Measurements from ENCODE around the gene C11orf24.

The C11orf24 gene

DNA sequence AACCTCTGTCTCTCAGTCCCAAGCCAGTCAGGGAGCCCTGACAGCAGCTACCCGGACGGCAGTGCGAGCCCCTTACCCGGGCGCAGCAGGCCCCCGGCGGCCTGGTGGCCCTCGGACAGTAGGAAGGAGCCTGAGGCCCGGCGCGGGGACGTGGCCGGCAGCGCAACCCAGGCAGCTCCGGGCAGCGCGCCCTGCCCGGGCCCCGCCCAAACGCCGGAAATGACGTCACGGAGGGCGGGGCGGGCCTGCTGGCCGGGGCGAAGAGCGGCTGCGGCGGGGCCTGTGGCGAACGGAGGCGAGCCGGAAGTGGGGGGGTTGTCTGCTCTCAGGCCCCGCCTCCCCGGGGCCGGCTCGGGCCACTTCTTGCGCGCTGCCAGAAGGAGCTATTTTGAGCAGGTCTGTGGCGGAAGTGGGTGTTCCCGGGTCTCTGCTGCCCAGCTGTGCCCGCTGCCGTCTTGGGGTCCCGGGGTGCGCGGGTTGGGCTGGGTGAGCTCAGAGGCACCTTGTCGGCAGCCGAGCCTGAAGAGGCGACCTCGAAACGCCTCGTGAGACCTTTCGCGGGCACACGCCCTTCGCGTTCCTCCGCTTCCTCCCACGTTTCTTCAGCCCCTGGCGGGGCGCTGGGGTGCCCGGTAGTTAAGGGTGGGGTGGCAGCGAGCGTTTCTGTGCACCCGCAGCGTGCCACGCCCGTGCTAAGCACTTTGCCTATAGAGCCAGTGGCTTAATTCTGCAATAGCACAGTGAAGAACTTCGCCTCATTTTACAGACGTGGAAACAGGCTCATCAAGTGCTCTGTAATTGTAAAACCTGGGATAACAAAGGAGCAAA lies at the start of gene C11orf24:
C11orf24 (minus strand) TSS at position 193 of the 828 bp plus-strand sequence. CDS start 8,206 bp downstream, outside the sequence.
- peak; percentile 80 to 92 (median 88) for DNase-seq (ENCODE audit: low read depth in 3 of 3, low spot score in 1 of 3)

DNA sequence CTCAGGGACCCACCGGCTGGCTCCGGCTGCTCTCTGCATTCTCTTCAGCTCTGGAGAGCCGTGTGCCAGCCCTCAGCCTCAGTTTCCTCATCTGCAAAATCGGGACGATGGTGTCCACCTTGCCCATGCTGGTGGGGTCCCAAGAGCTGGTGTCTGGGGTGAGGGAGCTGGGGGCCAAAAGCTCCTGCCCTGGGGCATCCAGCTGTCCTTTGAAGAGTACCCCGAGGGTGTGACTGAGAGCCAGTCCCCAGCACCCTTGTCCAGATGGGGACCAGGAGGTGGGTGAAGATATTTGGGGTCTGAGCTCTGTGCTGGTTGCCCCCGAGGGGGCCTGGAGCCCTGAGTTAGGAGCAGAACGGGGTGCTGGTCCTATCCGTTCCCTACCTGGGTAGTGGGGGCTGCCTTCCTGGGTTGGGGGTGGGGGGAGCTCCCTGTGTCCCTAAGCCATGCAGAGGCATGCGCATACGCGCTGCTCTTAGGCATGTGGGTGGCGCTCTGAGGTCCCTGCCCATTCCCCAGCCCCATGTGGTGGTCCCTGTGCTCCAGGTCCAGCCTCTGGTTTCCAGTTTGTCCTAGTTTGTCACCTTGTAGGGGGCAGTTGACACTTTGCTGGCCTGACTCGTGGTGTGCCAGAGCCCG lies 45.5 kb upstream of the C11orf24 start:
- no peak for DNase-seq (ENCODE audit: low read depth in 3 of 3, low spot score in 1 of 3)

DNA sequence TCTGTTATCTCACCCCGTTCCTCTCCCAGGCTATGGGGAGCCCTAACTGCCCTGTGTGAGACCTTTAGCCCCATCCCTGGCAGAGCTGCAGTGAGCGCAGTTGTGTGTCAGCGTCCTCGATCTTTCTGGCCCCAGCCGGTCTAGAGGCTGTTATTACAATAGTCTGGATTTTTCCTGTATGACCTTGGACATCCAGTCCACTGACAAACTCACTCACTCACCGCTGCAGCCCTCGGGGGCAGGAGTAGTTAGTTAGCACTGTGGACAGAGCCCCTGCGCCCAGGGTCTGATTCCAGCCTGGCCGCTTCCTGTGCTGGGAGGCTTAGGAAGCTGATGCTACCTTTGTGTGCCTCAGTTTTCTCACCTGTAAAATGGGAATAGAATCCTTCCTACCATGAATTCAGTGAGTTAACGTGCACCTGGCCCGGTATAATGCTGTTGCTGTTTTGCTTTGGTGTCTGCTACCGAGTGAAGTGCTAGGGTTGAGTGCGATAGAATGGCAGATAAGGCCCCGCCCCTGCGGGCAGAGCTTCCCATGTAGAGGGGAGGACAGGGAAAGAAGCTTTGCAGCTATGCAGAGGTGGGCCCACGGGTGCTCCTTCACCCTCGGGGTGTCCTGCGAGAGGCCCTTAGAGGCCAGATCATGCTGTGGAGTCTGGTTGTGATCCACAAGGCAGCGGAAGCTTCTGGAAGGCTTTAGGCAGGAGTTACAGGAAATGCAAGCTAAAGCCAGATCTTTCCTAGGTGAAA lies 43.6 kb upstream of the C11orf24 start:
- DNase-seq (ENCODE audit: low read depth in 3 of 3, low spot score in 1 of 3): no peak

DNA sequence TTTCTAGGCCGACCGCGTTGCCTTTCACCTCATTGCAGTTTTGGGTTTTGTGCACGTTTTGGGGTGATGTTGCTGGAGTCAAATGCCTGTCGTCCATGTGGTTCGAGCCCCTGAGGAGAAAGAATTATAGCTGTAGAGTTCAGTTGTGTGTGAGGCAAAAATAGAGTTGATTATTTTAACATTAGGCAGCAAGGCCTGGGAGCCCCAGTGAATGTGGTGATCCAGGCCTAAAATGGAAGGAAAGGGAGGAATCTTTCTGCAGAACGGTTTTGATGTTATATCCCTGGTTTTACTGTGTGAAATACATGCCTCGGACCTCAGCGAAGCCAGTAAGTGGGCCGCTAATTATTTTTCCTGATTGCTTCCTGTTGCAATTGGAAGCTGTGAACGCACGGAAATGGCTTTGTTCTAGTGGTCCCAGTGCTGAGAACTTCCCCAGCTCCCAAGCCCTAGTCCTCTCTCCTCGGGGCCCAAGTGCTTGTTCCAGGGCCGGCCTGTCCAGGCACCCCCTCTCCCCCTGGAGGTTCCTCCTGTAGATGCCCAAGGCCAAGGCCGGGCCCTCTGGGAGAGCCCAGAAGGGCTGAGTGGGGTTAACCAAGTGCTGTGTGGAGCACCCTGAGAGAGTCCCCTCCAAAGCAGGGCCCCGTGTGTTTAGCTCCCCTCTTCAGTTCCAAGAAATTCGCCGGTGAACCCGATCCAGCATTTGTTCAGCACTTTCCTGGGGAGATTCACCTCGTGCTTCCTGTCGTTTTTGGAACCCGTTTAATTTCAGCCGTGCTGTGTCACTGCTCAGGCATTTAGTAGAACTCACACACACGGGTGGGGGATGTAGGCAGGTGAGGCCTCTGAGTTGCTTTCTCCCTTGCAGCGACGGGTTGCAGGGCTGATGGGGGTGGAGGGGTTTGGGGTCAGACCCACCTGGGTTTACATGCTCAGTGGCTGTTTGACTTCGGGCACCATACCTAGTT lies 42.7 kb upstream of the C11orf24 start:
- DNase-seq (ENCODE audit: low read depth in 3 of 3, low spot score in 1 of 3): no peak

DNA sequence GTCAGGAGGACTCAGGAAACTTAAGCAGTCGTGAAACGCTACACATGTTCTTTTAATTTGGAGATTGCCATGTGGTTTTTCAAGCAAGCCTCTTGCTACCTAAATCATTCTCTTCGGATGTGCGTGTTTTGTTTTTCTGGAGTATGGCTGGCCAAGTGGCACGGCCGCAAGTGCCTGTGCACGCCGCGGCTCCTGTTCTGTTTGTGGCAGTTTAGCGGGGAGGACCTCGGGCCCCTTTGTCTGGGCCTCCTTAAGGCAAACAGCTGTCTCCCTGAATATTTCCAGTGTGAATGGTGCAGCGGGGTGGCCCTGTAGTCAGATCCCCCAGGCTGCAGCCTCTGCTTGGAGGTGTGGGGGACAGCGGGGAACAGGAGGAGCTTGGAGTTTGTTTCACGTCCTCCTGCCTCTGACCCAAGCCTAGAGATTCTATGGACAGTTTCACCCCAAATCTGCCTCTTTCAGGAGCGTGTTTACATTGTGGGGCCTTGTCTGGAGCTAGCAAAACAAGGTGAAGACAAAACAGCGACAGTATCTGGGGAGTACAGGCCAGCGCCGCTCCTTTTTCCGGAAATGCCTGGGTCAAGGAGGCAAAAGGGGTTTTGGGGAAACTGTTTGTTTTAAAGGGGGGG lies 41.9 kb upstream of the C11orf24 start:
- no peak for DNase-seq (ENCODE audit: low read depth in 3 of 3, low spot score in 1 of 3)

DNA sequence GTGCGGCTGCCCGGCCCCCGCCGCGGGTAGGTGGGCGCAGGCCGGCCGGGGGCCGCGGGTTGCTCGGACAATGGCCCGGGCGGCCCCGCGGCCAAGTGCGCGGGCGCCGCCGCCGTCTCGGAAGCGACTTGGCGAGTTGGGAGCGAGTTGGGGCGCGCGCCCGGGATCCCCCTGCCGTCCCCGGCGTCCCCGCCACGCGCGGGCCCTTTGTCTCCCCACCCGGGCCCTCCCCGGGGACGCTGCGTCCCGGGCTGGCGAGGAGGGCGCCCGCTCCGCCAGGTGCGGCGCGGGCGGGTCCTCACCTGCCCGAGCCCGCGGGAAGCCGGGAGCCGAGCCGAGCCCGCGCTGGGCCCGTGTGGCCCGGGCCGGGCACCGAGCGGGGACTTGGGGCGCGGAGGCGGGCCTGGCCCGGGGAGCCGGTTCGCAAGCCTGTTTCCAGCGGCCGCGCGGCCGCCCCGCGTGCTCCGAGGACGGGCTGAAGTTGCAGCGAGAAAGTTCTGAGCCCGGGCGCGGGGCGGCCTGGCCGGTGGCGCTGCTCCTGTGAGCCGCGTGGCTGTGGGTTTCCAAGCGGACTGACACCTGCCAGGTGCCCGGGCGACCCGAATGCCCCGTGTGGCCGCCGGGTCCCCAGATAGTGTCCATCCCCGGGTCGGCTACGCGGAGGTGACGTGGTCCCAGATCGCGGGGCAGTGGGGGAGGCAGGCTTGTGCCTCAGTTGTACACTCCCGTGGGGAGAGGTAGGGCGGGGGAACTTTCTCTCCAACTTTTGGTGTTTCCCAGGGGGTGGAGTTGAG lies 41.2 kb upstream of the C11orf24 start:
- DNase-seq (ENCODE audit: low read depth in 3 of 3, low spot score in 1 of 3): peak in 1 of 3 donors; percentile 22

DNA sequence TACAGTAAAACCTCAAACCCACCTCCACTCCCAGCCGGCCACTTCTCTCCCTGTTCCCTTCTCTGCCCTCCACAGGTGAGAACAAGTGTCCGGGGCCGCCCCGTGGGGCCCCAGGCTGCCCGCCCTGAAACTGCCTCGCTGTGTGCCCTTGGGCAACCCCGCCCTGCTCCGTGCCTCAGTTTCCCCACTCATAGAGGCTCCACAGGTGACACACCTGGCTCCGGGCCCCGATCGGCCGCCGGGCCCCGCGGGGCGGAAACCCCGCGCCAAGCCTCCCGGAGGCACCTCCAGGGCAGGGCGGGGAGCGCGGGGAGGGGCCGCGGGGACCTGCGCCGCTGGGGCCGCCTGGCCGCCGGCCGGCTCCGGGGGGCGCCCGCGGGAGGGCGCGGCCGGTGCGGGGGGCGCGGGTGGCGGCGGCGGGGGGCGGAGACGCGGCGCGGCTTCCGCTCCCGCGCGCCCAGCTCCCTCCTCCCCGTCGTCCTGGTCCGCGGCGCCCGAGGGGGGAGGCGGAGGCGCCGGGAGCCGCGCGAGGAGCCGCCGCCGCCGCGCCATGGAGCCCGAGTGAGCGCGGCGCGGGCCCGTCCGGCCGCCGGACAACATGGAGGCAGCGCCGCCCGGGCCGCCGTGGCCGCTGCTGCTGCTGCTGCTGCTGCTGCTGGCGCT lies 40.5 kb upstream of the C11orf24 start, which contains the start of gene LRP5:
LRP5 (plus strand) TSS at position 475 of the 663 bp plus-strand sequence; CDS start at position 599, 124 bp downstream.
- no peak for DNase-seq (ENCODE audit: low read depth in 3 of 3, low spot score in 1 of 3)

DNA sequence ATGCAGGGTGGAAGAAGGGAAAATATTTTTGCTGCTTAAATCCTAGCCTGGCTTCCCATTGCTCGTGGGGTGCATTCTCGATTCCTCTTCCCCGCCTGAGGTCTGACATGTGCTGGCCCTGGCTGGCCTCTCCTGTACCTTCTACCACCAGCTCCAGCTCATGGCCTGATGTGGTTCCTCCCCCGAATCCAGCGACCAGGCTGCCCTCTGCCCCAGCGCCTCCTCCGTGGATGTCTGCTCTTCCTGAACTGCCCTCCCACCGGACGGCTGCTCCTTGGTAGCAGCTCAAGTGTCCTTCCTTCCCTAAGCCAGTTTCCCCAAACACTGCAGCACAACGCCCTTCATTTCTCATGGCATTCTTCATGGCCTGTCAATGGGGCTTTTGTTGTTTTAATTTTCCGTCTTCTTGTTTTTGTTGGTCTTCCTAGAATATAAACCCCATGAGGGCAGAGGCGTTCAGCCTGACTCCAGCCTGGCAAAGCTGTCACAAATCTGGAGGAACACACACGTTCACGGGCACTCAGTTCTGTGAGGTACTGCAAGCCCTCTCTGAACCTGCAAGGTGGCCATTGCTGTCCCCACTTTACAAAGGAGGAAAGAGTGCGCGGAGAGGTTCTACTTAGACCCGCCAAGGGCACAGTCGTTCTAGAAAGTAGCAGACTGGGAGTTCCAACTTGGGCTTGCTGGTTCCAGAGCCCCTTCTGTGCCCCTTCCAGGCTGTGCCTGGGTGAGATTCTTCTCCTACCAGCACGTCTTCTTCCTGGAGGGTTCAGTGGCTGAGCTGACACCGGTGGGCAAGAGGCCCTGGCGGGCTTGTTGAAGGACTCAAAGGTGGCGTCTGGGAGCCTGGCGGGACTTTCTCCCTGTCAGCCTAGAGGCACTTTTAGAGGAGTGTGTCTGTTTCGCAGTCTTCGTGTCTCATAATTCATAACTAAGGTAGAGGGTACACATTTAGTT lies 39.7 kb upstream of the C11orf24 start:
- DNase-seq (ENCODE audit: low read depth in 3 of 3, low spot score in 1 of 3): no peak

DNA sequence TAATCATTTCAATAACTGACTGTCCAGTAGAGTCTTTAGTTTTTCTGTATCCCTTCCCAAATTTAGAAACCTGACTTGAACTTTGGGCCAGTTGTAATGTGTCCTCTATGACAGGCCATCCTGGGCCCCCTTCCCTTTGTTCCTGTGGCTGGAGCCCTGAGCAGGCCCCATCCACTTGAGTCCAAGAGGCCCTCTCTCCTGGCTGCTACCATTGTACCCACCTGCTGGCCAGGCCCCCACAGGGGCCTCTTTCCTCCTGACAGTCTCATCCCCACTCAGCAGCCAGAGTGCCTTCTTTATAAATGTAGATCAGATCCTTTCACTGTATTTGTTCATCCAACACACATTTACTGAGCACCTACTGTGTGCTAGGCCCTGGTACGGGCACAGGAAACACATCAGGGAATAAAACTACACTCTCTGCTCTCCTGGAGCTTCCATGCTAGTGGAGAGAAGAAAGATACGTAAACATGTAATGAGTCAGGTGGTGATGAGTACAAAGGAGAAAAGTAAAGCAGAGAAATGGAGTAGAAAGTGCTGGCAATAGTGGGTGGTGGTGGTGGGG lies 37.9 kb upstream of the C11orf24 start:
- DNase-seq (ENCODE audit: low read depth in 3 of 3, low spot score in 1 of 3): no peak

DNA sequence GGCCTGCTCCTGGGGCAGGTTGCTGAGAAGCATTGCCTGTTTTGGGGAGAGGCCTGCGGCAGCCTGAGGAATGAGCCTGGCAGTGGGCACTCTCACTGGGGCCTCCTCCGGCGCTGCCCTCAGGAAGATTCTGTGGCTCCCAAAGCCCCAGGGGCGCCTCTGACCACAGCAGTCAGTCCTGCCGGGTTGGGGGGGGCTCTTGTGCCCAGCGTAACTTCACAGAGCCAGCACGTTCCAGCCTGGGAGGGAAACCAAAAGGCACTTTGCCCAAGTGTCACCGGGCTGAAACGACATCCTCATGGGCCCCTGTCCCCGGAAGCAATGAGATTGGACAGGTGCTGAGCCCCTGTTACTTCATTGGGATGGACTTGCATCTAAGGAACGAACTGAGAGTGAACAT lies 36.3 kb upstream of the C11orf24 start:
- no peak for DNase-seq (ENCODE audit: low read depth in 3 of 3, low spot score in 1 of 3)

DNA sequence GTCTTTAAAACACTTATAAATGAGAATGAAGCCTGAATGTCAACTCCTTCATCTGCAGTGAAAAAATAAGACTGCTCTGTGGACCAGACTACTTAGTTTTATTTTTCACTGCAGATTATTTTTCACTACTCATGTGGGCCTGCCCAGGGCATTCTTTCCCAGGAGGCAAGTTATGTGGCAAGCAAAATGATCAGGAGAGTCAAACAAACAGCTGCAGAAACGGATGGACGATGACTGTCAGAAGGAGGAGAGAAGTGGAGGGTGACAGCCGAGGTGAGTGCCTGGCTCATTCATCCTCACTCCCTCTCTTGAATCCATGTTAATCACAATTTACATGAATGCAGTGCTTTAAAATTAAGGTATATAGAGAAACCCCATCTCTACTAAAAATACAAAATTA lies 34.9 kb upstream of the C11orf24 start:
- DNase-seq (ENCODE audit: low read depth in 3 of 3, low spot score in 1 of 3): no peak

DNA sequence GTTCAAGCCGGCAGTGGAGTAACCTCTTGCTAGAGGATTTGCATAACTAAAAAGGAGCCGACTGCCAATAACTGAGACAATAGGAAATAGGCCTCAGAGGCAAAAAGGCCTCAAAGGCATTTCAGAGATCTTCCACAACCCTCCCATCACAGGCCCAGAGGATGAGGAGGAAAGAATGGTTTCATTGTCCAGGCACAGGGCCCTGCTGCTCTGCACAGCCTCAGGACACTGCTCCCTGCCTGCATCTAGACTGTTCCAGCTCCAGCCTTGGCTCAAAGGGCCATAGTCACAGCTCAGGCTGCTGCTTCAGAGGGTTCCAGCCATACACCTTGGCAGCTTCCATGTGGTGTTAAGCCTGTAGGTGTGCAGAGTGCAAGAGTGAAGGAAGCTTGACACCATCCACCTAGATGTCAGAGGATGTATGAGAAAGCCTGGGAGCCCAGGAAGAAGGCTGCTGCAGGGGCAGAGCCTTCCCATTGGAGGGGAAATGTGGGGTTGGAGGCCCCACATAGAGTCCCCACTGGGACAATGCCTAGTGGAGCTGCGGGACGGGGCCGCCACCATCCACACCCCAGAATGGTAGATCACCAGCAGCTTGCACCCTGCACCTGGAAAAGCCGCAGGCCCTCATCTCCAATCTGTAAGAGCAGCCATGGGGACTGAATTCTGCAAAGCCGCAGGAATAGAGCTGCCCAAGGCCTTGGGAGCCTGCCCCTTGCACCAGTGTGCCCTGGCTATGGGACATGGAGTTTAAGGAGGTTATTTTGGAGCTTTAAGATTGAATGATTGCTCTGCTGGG lies 32.4 kb upstream of the C11orf24 start:
- DNase-seq (ENCODE audit: low read depth in 3 of 3, low spot score in 1 of 3): no peak

DNA sequence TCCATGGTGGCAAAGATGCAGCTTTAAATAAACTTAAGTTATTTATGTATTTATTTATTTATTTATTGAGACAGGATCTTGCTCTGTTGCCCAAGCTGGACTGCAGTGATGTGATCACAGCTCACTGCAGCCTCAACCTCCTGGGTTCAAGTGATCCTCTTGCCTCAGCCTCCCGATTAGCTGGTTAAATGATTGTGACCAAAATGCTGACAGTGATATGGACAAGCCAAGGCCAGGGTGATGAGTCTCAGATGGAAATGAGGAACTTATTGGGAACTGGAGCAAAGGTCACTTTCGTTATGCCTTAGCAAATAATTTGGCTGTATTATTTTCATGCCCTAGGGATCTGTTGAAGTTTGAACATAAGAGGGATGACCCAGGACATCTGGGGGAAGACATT lies 31.3 kb upstream of the C11orf24 start:
- DNase-seq (ENCODE audit: low read depth in 3 of 3, low spot score in 1 of 3): no peak

DNA sequence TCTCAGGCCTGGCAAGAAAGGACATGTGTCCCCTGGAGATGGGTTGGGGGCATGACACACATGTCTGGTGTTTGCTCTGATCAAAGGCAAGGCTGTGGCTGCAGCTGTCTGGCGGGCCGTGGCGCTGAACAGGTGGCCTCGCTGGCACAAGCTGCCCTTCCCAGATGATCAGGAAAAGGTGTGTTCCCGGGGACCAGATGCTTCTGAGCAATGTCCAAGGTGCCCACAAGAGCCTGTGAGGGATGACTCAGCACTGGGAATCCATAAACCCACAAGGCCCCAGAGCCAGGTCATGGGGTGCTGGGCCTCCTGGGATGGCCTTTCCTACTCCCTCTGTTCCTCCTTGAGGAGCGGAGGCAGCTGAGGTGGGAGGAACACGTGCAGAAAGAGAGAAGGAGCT lies 30.9 kb upstream of the C11orf24 start:
- no peak for DNase-seq (ENCODE audit: low read depth in 3 of 3, low spot score in 1 of 3)

DNA sequence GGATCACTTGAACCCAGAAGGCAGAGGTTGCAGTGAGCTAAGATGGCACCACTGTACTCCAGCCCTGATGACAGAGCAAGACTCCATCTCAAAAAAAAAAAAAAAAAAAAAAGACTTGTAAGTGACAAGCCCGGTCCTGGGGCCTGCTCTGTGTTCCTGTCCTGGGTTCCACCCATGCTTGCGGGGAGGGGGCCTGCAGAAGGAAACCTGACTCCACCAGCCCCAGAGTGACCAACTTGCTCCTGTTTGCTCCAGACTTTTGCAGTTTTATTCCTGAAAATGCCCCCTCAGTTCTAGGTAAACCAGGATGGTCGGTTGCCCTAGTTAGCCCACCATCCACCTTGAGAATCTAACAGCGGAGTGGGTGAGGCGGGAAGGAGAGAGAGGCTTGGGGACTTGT lies 30.5 kb upstream of the C11orf24 start:
- no peak for DNase-seq (ENCODE audit: low read depth in 3 of 3, low spot score in 1 of 3)

DNA sequence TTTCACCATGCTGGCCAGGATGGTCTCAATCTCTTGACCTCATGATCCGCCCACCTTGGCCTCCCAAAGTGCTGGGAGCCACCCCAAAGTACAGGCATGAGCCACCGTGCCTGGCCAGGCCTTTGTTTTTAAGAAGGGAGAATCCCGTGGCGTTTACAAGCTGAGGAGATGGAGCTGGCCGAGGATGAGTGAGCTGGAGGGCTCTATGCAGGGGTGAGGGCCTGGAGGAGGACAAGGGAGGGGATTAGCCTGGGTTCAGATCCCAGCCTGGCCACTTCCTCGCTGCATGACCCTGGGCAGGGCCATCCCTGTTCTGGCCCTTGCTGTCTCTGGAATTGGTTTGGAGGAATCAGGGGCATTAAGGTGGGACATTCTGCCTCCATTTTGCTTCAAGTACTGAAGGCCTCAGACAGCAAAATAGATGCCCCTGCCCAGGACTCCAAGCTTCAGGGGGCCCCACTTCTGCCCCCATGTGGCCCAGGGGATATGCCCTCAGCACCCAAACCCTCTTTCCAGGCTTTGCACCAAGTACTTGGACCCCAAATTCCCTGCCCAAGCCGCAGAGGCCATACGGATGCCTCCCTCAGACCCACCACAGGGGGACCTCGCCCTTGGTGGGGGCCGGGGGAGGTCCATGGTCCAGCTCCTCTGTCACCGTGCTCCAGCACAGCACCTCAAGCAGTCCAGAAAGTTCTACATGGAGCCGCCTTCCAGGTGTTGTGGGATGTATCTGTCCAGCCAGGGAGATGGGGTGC lies 28.5 kb upstream of the C11orf24 start:
- no peak for DNase-seq (ENCODE audit: low read depth in 3 of 3, low spot score in 1 of 3)

All from stimulated activated CD4-positive, alpha-beta T cell treated with anti-CD3 and anti-CD28 coated beads, TNF-alpha, amount 100 ng/mL, for 1 hour (primary cell).